HG02938 (cell line): ENCODE results near the gene PCNT.

Experiments used
- ATAC-seq: cut with Tn5 transposase; IDR thresholded peaks from one replicate; pipeline ENCODE4 v1.9.1; 2021; ENCODE audit warnings: mild to moderate bottlenecking, moderate library complexity; ENCODE audit not compliant: unreplicated experiment

Gene PCNT

DNA sequence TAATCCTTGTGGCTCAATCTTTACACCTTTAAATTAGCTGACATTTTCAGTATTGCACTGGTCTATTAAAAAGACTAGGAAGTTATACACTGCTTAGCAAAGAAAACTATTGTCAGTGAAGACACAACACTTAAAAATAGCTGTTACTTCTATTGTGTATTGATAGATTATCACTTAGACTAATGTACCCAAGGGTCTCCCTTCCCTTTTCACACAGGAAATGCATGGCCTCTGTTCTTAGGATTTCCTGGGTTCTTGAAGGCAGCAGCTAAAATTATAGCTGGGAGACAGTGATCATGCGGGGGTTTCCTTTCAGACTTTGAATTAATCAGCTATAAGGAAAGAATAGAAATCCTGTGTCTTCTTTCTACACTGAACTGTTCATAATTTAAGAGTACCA is 147.6 kb downstream of the PCNT start:
- no peak for ATAC-seq

DNA sequence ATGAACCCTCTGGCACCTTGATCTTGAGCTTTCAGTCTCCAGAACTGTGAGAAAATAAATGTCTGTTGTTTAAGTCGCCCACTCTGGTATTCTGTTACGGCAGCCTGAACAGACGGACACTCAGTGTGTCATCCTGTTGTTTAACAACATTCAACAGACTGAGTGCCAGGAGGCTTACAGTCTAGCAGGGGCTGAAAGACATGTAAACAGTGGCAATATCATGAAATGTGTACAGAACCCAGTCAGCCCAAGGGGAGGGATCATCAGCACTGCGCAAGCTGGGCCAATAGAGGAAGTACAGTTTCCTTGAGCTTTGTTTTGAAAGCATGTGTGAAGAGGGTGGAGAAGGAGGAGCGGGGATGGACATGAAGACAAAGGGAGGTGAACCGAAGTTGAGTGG is 148.3 kb downstream of the PCNT start:
- no peak for ATAC-seq

DNA sequence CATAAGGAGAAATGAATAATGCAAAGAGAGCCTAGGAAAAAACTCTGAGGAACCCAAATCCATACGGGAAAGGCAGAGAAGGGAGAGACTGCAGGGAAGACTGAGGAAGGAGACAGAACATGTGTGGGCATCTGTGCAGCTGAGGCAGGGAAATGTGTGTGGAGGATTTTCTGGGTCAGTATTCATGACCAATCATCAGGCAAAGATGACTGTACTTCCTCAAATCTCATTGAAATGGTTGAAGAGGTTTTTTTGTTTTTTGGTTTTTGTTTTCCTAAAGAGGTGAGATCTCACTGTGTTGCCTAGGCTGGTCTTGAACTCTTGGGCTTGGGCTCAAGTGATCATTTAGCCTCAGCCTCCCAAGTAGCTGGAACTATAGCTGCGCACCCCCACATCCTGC is 150.4 kb downstream of the PCNT start:
- no peak for ATAC-seq

DNA sequence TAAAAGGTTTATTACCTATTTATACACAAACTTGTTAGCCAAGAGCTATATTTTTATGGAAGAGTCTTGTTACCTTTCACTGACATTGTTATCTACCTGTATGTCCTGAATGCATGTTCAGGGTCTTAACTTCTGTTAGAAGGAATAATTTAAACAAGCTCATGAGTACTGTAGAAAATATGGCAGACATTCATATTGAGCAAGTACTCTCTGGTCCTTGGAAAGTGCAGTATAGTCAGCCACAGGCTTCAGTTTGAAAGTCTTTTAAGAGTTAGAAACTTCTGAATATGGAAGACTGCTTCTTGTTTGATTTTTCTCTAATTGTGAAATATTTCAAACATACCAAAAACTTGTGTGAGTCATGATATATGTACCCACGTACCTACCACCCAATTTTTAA is 151.3 kb downstream of the PCNT start:
- no peak for ATAC-seq

DNA sequence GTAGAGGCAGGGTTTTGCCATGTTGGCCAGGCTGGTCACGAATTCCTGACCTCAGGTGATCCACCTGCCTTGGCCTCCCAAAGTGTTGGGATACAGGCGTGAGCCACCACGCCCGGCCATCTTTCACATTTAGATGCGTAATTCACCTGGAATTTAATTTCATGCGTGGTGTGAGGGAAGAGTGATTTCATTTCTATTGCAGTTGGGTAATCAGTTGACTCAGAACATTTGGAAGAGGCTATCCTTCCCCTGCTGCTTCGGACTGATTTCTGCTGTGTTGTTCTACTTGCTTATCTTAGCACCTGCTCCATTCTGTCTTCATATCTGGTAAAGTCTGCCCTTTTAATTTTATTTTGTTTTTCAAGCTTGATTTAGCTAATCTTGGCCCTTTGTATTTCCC is 153.8 kb downstream of the PCNT start:
- no peak for ATAC-seq

DNA sequence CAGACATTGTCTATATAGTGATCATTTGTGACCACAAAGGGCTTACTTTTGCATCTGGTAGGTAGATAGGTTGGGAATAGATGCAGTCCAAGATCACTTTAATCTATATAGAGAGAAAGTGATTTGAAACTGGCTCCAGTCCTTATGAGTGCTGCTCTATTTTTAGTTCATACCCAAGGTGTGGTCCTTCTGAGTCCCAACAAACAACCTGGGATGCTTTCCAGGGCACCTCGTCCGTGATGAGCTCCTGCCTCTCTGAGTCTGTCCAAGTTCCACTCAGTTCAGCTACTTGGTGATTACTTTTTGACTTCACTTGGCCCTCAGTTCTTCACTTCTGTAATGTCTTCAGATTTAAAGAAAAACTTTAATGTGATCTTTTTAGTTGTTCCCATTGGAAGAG is 155.0 kb downstream of the PCNT start:
- ATAC-seq = no peak

DNA sequence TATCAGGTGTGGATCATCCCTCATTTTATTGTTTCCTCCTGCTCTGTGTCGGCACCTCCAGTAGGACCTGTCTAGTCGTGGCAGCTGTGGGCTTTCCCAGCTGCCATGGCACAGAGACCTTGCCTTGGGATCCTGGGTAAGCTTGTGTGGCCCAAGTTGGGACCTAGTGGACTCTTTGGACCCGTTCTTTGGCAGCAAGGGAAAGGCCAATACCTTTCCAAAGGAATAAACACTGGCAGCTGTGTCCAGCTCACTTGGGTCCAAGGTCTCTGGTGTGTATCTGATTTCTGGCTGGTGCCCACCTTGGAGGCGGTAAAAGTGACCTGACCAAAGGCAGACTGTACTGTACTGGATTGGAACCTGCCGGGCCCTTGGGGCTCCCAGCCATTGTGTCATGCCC is 156.5 kb downstream of the PCNT start:
- ATAC-seq = no peak

DNA sequence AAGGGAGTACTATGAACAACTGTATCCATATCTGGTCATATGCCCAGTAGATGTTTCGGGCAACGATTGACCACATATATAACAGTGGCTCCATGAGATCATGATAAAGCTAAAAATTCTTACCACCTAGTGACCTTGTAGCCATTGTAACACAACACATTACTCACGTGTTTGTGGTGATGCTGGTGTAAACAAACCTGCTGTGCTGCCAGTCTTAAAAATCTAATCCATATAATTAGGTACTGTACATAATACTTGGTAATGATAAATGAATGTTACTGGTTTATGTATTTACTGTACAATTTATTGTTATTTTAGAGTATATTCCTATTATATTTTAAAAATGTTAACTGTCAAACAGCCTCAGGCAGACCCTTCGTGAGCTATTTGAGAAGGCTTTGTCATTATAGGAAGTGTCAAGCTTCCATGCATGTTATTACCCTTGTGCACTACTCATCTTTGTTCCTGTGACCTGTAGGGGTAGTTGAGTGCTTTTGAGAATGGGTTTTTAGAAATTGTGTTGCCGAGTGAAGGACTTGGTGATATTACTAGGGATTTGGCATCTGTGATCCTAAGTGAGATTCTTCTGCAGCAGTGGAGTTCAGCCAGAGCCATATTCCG is 158.4 kb downstream of the PCNT start:
- no peak for ATAC-seq

DNA sequence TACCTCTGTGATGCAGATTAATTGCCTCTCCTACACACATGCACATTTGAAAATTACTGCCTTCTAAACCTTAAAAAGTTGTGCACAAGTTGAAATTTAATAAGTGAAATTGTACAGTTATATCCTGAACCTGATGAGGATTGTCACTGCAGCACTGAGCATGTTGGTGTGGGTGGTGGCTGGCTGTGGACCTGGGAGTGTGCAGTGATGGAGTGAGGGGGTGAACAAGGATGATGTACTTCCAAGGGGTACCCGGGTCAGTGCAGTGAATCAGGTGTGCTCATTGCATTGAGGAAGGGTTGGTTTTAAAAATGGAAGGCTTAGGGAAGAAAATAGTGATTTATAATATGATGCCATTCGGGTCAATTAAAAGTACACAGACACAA is 158.9 kb downstream of the PCNT start:
- no peak for ATAC-seq

DNA sequence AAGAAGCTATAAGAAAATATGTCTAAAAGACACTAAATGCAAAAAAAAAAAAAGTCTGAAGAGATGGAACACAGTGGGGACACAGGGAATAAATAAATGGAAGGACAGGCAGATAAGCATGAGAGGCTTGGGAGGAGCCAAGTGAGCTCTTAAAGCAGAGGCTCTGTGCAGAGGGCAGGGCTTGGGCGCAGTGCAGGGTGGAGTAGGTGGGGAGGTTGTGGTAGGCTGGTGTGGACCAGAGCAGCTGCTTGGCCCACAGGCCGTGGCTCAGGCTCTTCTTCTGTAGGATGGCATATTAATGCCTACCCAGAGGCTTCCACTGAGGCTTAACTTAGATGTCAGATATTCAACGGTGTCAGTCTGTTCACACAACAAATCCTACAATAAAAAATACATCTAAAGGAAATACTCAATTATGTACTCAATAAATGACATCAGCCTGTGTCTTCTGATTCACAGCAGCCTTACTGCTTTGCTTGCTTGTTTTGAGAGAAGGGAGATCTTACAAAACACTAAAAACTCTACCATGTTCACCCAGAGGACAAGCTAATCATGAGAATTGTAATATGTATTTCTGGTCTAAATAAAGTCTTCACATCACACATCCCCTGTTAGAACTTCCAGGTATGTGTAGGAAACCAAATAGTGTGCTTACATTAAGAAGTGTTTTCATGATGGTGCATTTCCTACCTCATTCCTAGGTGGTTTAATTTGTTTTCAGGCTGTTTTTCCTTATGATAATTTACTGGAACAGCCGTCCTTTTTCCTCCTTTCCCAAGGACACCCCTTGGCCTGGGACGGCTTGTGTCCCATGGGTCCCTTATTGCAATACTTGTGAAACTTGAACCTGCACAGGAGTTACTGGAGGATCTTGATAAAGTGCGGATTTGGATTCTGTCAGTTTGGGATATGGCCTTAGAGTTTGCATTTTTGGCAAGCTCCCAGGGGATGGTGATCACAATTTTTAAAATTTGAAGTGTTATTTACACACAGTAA is 159.6 kb downstream of the PCNT start:
- ATAC-seq = no peak

DNA sequence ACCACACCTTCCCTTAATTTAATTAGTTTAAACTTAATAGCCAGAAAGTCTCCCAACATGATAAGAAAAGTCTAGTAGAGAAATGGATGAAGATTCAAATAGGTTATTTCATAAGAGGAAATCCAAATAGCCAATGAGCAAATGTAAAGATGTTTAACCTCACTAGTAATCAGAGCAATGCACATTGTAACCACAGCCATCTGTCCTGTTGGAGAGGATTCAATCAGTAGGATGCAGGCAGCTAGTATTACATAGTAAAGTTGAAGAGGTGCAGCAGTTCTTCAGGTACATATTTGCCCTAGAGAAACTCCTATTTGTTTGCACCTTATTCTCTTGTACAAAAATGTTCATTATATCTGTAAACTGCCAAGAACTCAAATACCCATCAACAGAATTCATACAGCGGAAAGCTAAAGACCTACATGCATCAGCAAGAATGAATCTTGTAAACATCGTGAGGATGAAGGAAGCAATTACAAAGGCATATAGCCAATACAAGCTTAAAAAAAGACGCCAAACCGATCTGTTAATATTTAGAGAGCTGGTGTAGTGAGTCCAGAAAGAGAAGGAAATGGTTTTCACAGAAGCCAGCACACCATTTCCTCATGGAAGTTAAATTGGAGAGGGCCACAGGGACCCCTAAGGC is 162.6 kb downstream of the PCNT start:
- ATAC-seq = no peak

DNA sequence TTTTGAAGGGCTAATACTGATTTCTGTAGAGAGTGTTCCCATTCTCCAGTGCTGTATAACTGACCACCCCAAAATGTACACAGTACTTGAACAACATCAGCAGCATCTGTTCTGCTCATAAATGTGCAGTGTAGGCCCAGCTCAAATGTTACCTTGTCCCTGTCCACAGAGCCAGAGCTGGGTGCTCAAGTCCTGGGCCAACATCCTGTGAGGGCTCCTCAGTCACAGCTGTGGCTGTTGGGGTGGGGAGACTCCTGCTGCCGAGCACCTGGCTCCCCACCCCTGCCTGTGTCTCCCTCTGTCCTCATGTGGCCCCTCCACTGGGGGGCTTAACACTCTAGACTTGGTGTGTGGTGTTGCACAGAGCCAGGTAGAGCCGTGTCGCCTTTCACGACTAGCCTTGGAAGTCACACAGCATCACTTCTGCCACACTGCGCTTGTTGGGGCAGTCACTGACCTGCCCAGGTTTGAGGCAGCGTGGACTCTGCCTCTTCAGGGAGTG is 165.3 kb downstream of the PCNT start:
- ATAC-seq = no peak

DNA sequence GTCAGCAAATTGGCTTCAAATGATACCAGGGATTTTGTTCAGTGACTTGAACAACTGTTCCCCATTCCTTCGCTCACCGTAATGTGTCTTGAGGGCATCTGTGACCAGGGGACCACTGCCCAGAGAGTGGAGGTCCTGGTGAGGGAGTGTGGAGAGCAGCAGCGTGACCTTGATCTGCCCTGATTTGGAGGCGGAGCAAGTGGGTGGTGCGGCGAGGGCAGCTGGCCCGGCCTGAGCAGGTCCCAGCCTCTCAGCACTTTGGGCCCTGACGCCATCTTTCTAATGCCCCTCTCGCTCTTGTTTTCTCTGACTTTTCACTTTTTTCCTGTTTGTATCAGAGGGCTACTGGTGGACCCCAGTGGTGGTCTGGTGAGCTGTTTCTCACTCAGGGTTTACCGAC is 165.8 kb downstream of the PCNT start:
- no peak for ATAC-seq

DNA sequence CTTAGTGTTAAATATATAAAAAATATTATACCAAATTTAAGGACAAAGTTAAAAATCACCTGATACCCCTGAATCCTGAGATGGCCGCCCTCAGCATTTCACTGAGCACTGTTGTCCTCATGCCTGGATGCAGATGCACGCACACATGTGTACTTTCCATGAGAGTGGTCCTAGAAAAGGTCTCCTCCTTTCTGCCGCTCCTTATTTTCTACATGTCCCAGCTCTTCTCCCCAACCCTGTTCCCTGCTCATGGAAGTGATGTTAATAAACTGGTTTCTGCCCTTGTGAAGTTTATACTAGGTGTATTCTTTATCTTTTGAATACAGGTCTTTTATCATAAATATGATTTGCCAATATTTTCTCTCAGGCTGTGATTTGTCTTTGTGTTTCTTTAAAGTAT is 167.6 kb downstream of the PCNT start:
- ATAC-seq = no peak

DNA sequence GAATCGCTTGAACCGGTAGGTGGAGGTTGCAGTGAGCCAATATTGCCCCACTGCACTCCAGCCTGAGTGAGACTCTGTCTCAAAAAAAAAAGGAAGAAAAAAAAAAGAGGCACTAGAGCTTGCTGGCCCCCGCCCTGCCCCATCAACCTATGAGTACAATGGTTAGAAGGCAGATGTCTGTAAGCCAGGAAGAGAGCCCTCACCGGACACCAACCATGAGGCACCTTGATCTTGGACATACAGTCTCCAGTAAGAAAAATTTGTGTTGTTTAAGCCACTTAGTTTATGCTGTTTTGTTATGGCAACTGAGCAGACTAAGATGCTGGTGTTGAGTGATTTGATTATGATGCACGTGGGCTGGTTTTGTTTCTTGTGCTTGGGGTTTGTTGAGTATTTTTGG is 168.9 kb downstream of the PCNT start:
- no peak for ATAC-seq

DNA sequence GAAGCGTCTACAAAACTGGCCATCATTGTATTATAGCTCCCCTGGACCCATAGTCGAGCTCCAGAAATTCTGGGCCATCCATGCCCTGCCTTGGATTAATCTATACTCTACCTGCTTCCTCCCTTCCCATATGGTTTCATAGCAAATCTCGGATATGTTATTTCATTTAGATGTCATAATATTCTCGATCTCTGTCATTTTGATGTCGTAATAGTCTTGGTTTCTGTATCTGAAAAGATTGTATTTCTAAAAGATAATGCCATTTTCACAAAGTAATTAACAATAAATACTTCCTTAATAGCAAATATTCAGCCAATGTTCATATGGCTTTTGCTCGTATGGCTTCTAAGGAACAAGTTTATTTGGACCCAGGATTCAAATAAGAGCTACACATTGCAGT is 169.9 kb downstream of the PCNT start:
- no peak for ATAC-seq
